HEK293 (cell line): ENCODE measurements around the gene SLC43A3.

Source experiments
- CTCF ChIA-PET: fragments of 350-600 bp; formaldehyde crosslinking; extraction: SDS; loops from one replicate; lab custom pipeline; 2021; ENCODE audit warnings: antibody characterized with exemption; lab: Yijun Ruan, JAX
- POLR2A ChIA-PET: fragments of 300-600 bp; formaldehyde crosslinking; extraction: SDS; loops from one replicate; lab custom pipeline; 2020; ENCODE audit warnings: antibody characterized with exemption, inconsistent platforms; lab: Yijun Ruan, JAX
- H3K27ac ChIP-seq: fragments of 200-500 bp; sonication (Bioruptor generic); 2 replicates; pipeline ENCODE4 v1.5.1; 2014; ENCODE audit warnings: low read depth, low read length, control low read depth, inconsistent platforms; ENCODE audit errors: extremely low read depth
- H3K36me3 ChIP-seq, 2 experiments: fragments of 200-500 bp in 1 of 2; sonication (Bioruptor generic) in 1 of 2; 1 replicate in 1 of 2; 2 replicates in 1 of 2; pipeline ENCODE4 v1.5.1; 2014 to 2017; ENCODE audit warnings: inconsistent platforms in 2 of 2, low read length in 2 of 2; ENCODE audit not compliant: control insufficient read depth in 2 of 2, insufficient read depth in 1 of 2
- H3K4me1 ChIP-seq: fragments of 200-500 bp; sonication (Bioruptor generic); 2 replicates; pipeline ENCODE4 v1.5.1; 2014; ENCODE audit warnings: mild to moderate bottlenecking, low read length, inconsistent platforms; ENCODE audit not compliant: control insufficient read depth, insufficient read depth
- H3K4me3 ChIP-seq: 2 replicates; pipeline ENCODE4 v1.5.1; 2011; ENCODE audit warnings: low read depth, mild to moderate bottlenecking, control low read depth, low read length, moderate library complexity
- H3K9me3 ChIP-seq: fragments of 200-500 bp; sonication (Bioruptor generic); 2 replicates; pipeline ENCODE4 v1.5.1; 2014; ENCODE audit warnings: low read depth, low read length, inconsistent platforms; ENCODE audit not compliant: control insufficient read depth, insufficient read depth
- EGR2 ChIP-seq: fragments of 450-650 bp; formaldehyde crosslinking; IDR thresholded peaks from 2 replicates; pipeline ENCODE4 v1.5.1; 2016; ENCODE audit warnings: low read depth, missing biosample characterization, missing genetic modification characterization
- KLF1 ChIP-seq: fragments of 450-650 bp; formaldehyde crosslinking; IDR thresholded peaks from 2 replicates; pipeline ENCODE4 v1.5.1; 2016; ENCODE audit warnings: missing biosample characterization, missing genetic modification characterization
- SP3 ChIP-seq: fragments of 450-650 bp; formaldehyde crosslinking; IDR thresholded peaks from 2 replicates; pipeline ENCODE4 v1.5.1; 2016; ENCODE audit warnings: missing biosample characterization, missing genetic modification characterization
- ZBTB1 ChIP-seq: fragments of 450-650 bp; formaldehyde crosslinking; IDR thresholded peaks from 2 replicates; pipeline ENCODE4 v1.5.1; 2016; ENCODE audit warnings: missing biosample characterization, missing genetic modification characterization
- ZBTB7A ChIP-seq: fragments of 450-650 bp; formaldehyde crosslinking; IDR thresholded peaks from 2 replicates; pipeline ENCODE4 v1.5.1; 2016; ENCODE audit warnings: low read depth, missing biosample characterization, missing genetic modification characterization
- ZFHX2 ChIP-seq: fragments of 450-650 bp; formaldehyde crosslinking; conservative IDR thresholded peaks from 2 replicates; pipeline ENCODE4 v1.5.1; 2016; ENCODE audit warnings: missing biosample characterization, missing genetic modification characterization
- ZNF112 ChIP-seq: fragments of 450-650 bp; formaldehyde crosslinking; IDR thresholded peaks from 2 replicates; pipeline ENCODE4 v1.5.0; 2017; ENCODE audit warnings: missing biosample characterization, missing genetic modification characterization
- ZNF239 ChIP-seq: fragments of 450-650 bp; formaldehyde crosslinking; IDR thresholded peaks from 2 replicates; pipeline ENCODE4 v1.5.1; 2016; ENCODE audit warnings: missing biosample characterization, missing genetic modification characterization
- ZNF274 ChIP-seq, 2 experiments: fragments of 200-500 bp in 1 of 2; fragments of 450-650 bp in 1 of 2; sonication (Bioruptor generic) in 1 of 2; formaldehyde crosslinking in 1 of 2; IDR thresholded peaks; 2 replicates each; pipeline versions ENCODE4 v1.5.1 to v1.6.1; 2014 to 2016; ENCODE audit warnings: borderline replicate concordance in 1 of 2, inconsistent platforms in 1 of 2, low read length in 1 of 2, missing biosample characterization in 1 of 2, missing genetic modification characterization in 1 of 2
- ZNF350 ChIP-seq: fragments of 450-650 bp; formaldehyde crosslinking; IDR thresholded peaks from 2 replicates; pipeline ENCODE4 v1.5.0; 2017; ENCODE audit warnings: missing biosample characterization, mild to moderate bottlenecking, missing genetic modification characterization
- ZNF366 ChIP-seq: fragments of 450-650 bp; formaldehyde crosslinking; conservative IDR thresholded peaks from 2 replicates; pipeline ENCODE4 v1.5.1; 2016; ENCODE audit warnings: missing biosample characterization, missing genetic modification characterization
- ZNF433 ChIP-seq: fragments of 450-650 bp; formaldehyde crosslinking; IDR thresholded peaks from 2 replicates; pipeline ENCODE4 v1.5.1; 2016; ENCODE audit warnings: missing biosample characterization, missing genetic modification characterization, low read depth
- ZNF585B ChIP-seq: fragments of 450-650 bp; formaldehyde crosslinking; IDR thresholded peaks from 2 replicates; pipeline ENCODE4 v1.5.1; 2016; ENCODE audit warnings: missing biosample characterization, missing genetic modification characterization
- ZNF621 ChIP-seq: fragments of 450-650 bp; formaldehyde crosslinking; IDR thresholded peaks from 2 replicates; pipeline ENCODE4 v1.5.1; 2017; ENCODE audit warnings: missing biosample characterization, missing genetic modification characterization
- ZNF623 ChIP-seq: fragments of 450-650 bp; formaldehyde crosslinking; IDR thresholded peaks from 2 replicates; pipeline ENCODE4 v1.5.1; 2016; ENCODE audit warnings: missing biosample characterization, missing genetic modification characterization
- ZNF777 ChIP-seq: fragments of 450-650 bp; formaldehyde crosslinking; IDR thresholded peaks from 2 replicates; pipeline ENCODE4 v1.5.1; 2017; ENCODE audit warnings: missing biosample characterization, missing genetic modification characterization, borderline replicate concordance
- ZSCAN23 ChIP-seq: fragments of 450-650 bp; formaldehyde crosslinking; IDR thresholded peaks from 2 replicates; pipeline ENCODE4 v1.5.1; 2016; ENCODE audit warnings: missing biosample characterization, missing genetic modification characterization
- TF ChIP-seq, protein P1 (sequence below): fragments of 450-650 bp; formaldehyde crosslinking; IDR thresholded peaks from 2 replicates; pipeline ENCODE4 v1.5.1; 2017; ENCODE audit warnings: missing biosample characterization, missing genetic modification characterization
- TF ChIP-seq, protein P2 (sequence below): fragments of 450-650 bp; formaldehyde crosslinking; IDR thresholded peaks from 2 replicates; pipeline ENCODE4 v1.5.1; 2016; ENCODE audit warnings: missing biosample characterization, missing genetic modification characterization

SLC43A3 gene

DNA sequence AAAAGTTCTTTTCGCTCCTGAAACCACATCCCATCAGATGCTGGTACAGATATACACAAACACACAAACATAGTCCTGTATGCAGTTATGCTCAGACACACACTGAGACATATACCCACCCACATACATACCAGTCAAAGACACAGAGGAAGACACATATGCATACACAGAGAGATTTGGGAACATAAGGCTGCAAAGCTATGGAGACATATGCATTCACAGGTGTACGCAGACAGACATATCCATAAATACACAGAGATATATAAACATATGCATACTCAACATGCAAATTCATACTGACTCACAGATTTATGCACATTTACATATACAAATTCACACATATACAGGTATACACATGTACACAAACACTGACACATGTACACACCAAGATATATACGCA is 52.0 kb downstream of the SLC43A3 start:
- ChIA-PET POLR2A (no interaction called here), CTCF (no interaction called here)
- Histone ChIP-seq H3K4me1 (no peaks in the 10 kb centered on the region), H3K36me3 (no peaks in the 10 kb centered on the region), H3K27ac (no peak overlapping the region), H3K9me3 (no peaks in the 10 kb centered on the region), H3K4me3 (no peak overlapping the region)
- TF ChIP-seq ZNF433 (tag by site-specific recombination) (no peak), ZNF623 (tag by site-specific recombination) (no peak), ZSCAN23 (tag by site-specific recombination) (no peak), ZFHX2 (tag by site-specific recombination) (no peak), ZBTB7A (no peak)

DNA sequence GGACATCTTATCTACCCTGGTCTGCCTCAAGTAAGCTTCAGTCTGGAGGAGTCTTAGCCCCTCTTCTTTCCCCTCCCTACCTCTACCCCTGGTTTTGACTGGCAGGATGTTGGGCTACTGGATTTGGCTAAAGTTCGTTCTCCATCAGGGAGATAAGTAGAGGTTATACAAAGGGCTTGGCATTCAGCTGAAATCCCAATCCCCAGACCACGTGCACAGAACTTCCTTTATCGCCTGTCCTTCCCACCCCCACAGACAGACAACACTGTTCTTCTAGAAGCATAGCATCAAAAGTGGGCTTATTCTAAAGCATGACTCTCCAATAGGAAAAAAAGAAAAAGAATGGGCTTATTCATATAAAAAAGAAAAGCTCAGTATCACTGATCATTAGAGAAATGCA is 53.8 kb downstream of the SLC43A3 start:
- ChIA-PET CTCF (interaction anchor here (0.5 to 2.2 kb wide), 4 partner anchors 13 to 161 kb away, joined by 3 to 5 read pairs (median 3); no protein-coding TSS in a partner anchor), POLR2A (no interaction called here)
- no peaks in the 10 kb centered on the region for H3K9me3 ChIP-seq
- H3K36me3 ChIP-seq, result no peaks in the 10 kb centered on the region
- H3K27ac ChIP-seq, result no peak overlapping the region
- TF ChIP-seq ZNF366 (tag by site-specific recombination) (no peak), ZNF350 (tag by site-specific recombination) (no peak)
- H3K4me1 ChIP-seq, result no peaks in the 10 kb centered on the region
- no peak overlapping the region for H3K4me3 ChIP-seq

DNA sequence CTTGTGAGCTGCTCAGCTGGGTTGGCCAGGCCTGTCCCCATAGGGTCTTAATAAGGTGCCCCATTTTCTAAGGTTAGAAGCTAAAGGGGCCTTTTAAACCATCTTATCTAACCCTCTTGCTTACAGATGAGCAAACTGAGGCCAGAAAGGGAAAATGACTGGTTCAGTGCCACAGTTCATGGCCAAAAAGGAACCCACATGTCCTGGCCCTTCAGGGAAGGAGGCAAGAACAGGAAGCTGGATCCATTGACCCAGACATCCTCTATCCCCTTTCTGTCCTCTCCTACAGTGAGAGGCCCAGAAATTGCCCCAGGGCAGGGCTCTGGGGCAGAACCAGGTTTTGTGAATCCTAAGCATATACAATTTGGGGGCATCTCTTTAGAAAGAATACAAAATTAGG is 56.0 kb downstream of the SLC43A3 start:
- Histone ChIP-seq H3K36me3 (no peaks in the 10 kb centered on the region), H3K27ac (no peak overlapping the region), H3K4me3 (no peak overlapping the region), H3K4me1 (no peaks in the 10 kb centered on the region), H3K9me3 (no peaks in the 10 kb centered on the region)
- POLR2A ChIA-PET, result no interaction called here
- CTCF ChIA-PET, result no interaction called here
- no peak for TF ChIP-seq ZBTB1 (tag by site-specific recombination)
- no peak for TF ChIP-seq KLF1 (tag by site-specific recombination)

DNA sequence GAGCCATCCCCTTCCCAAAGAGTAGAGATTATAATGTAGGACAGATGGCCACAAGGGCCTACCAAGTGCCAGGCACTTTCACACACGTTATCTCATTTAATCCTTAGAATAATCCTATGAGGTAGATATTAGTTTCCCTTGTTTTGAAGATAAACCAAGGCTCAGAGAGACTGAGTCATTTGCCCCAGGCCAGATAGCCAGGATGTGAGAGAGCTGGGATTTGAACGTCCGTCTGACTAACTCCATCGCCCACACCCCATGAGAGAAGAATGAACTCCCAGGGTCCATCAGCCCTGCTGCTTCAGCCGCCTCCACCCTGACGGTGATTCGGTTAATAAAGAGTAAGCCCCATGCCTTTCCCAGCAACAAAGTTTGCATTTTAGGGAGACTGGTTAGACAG is 56.7 kb downstream of the SLC43A3 start:
- Histone ChIP-seq H3K36me3 (no peaks in the 10 kb centered on the region), H3K4me1 (no peaks in the 10 kb centered on the region), H3K4me3 (no peak overlapping the region), H3K27ac (no peak overlapping the region), H3K9me3 (no peaks in the 10 kb centered on the region)
- POLR2A ChIA-PET, result no interaction called here
- TF ChIP-seq ZNF112 (tag by site-specific recombination), result no peak
- TF ChIP-seq, protein P1, sequence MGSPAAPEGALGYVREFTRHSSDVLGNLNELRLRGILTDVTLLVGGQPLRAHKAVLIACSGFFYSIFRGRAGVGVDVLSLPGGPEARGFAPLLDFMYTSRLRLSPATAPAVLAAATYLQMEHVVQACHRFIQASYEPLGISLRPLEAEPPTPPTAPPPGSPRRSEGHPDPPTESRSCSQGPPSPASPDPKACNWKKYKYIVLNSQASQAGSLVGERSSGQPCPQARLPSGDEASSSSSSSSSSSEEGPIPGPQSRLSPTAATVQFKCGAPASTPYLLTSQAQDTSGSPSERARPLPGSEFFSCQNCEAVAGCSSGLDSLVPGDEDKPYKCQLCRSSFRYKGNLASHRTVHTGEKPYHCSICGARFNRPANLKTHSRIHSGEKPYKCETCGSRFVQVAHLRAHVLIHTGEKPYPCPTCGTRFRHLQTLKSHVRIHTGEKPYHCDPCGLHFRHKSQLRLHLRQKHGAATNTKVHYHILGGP (tag by site-specific recombination), result no peak
- TF ChIP-seq ZNF239 (tag by site-specific recombination), result no peak
- TF ChIP-seq EGR2 (tag by site-specific recombination), result no peak
- no peak for TF ChIP-seq ZNF274 (IDR thresholded peaks at IDR 0.05; ENCODE audit: low read length)
- no peak for TF ChIP-seq ZNF274 (tag by site-specific recombination; IDR thresholded peaks at IDR 0.05; ENCODE audit: borderline replicate concordance)
- no peak for TF ChIP-seq SP3 (tag by site-specific recombination)
- no peak for TF ChIP-seq ZNF585B (tag by site-specific recombination)
- TF ChIP-seq, protein P2, sequence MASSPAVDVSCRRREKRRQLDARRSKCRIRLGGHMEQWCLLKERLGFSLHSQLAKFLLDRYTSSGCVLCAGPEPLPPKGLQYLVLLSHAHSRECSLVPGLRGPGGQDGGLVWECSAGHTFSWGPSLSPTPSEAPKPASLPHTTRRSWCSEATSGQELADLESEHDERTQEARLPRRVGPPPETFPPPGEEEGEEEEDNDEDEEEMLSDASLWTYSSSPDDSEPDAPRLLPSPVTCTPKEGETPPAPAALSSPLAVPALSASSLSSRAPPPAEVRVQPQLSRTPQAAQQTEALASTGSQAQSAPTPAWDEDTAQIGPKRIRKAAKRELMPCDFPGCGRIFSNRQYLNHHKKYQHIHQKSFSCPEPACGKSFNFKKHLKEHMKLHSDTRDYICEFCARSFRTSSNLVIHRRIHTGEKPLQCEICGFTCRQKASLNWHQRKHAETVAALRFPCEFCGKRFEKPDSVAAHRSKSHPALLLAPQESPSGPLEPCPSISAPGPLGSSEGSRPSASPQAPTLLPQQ (tag by site-specific recombination), result no peak
- TF ChIP-seq ZNF777 (tag by site-specific recombination), result no peak
- TF ChIP-seq ZNF621 (tag by site-specific recombination), result no peak
- CTCF ChIA-PET, result no interaction called here
